Lower leg skin (tissue), 3 donors: ENCODE results near the gene PHLDA2.
A peak's percentile ranks its signal among the peaks of the same experiment; 100 is the strongest.

Source experiments
- POLR2A ChIP-seq, 2 donors: fragments of 450-650 bp; IDR thresholded peaks; one replicate each; pipeline ENCODE4 v1.6.1; 2016 to 2017; ENCODE audit warnings: antibody characterized with exemption in 2 of 2, mild to moderate bottlenecking in 1 of 2, moderate library complexity in 1 of 2
- TF ChIP-seq, protein P1 (sequence below), 3 donors: fragments of 450-650 bp; IDR thresholded peaks; one replicate each; pipeline ENCODE4 v1.5.1; 2016; ENCODE audit warnings: antibody characterized with exemption in 3 of 3, mild to moderate bottlenecking in 3 of 3, moderate library complexity in 2 of 3

DNA sequence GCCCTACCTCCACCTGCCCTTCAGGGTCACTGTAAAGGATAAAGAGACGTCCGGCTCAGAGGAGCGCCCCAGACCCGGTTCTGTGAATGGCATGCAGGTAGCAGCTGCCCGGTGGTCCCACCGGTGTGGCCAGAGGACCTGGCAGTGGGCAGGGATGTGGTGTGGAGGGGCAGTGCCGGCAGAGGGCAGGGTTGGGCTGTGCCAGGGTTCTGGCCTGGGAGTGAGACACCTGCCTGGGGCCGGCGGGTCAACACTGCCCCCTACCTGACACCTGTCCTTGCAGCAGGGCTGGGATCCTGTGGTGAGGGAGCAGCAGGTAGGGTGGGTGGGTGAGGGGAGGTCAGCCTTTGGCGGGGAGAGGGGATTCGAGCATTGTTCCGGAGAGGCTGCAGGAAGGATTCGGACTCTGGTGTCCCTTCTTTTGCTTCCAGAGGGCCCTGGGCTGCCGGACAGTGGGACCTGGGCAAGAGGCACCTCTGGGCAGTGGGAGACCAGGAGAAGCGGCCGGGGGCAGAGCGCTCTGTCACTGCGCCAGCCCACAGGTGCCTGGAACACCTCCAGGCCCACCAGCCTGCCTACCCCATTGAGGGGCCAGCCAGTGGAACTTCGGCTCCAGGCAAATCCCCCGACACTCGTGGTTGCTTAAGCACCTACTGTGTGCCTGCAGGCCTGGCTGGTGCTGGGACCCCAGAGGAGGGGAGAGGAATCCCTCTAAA, 1.6 kb upstream of the PHLDA2 start:
- TF ChIP-seq, protein P1, sequence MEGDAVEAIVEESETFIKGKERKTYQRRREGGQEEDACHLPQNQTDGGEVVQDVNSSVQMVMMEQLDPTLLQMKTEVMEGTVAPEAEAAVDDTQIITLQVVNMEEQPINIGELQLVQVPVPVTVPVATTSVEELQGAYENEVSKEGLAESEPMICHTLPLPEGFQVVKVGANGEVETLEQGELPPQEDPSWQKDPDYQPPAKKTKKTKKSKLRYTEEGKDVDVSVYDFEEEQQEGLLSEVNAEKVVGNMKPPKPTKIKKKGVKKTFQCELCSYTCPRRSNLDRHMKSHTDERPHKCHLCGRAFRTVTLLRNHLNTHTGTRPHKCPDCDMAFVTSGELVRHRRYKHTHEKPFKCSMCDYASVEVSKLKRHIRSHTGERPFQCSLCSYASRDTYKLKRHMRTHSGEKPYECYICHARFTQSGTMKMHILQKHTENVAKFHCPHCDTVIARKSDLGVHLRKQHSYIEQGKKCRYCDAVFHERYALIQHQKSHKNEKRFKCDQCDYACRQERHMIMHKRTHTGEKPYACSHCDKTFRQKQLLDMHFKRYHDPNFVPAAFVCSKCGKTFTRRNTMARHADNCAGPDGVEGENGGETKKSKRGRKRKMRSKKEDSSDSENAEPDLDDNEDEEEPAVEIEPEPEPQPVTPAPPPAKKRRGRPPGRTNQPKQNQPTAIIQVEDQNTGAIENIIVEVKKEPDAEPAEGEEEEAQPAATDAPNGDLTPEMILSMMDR (IDR thresholded peaks at IDR 0.05) = peak in 1 of 3 donors; percentile 35
- TF ChIP-seq POLR2A (IDR thresholded peaks at IDR 0.05) = no peak
